AML-193 (cell line): Measurements from ENCODE around the gene FHL2.
"Not testable (repeated sequence)": the region's sequence is repeated elsewhere in the genome, so short reads cannot be mapped to it uniquely, and the experiment has no call there.

Experiments used
- DNase-seq, 2 experiments: peaks; one replicate each; lab custom pipeline; 2025; lab: John Stamatoyannopoulos, UW

The FHL2 gene

GRCh38 chr2:105398336-105399206 is at the start of gene FHL2:
Gene FHL2, minus strand, starts transcription at chr2:105399051. Its CDS starts 12,535 bp downstream, at chr2:105386516.
- no peak for DNase-seq

- no peak for DNase-seq
Observed at GRCh38 chr2:105447476-105447875, 48.6 kb upstream of the FHL2 start.

- no peak for DNase-seq
Observed at GRCh38 chr2:105446501-105446900, 47.6 kb upstream of the FHL2 start.

GRCh38 chr2:105445976-105446375 is 47.1 kb upstream of the FHL2 start:
- DNase-seq, result no peak

- no peak for DNase-seq
Observed at GRCh38 chr2:105445498-105445897, 46.6 kb upstream of the FHL2 start.

GRCh38 chr2:105443617-105444598 is 45.1 kb upstream of the FHL2 start:
- no peak for DNase-seq

- DNase-seq, result no peak
Observed at GRCh38 chr2:105442721-105443120, 43.9 kb upstream of the FHL2 start.

GRCh38 chr2:105442056-105442455 is 43.2 kb upstream of the FHL2 start:
- no peak for DNase-seq

- DNase-seq, result no peak
Observed at GRCh38 chr2:105439141-105439540, 40.3 kb upstream of the FHL2 start.

GRCh38 chr2:105438104-105438929 is 39.5 kb upstream of the FHL2 start:
- DNase-seq, result no peak

- no peak for DNase-seq
Observed at GRCh38 chr2:105437708-105438103, 38.9 kb upstream of the FHL2 start.

GRCh38 chr2:105432749-105433148 is 33.9 kb upstream of the FHL2 start:
- no peak for DNase-seq

GRCh38 chr2:105432044-105432399 is 33.2 kb upstream of the FHL2 start:
- DNase-seq, result no peak

GRCh38 chr2:105431367-105432043 is 32.7 kb upstream of the FHL2 start:
- no peak for DNase-seq

GRCh38 chr2:105428387-105429018 is 29.7 kb upstream of the FHL2 start:
- DNase-seq, result no peak

GRCh38 chr2:105427485-105427884 is 28.6 kb upstream of the FHL2 start:
- DNase-seq, result no peak

GRCh38 chr2:105426626-105427292 is 27.9 kb upstream of the FHL2 start:
- DNase-seq, result no peak

- DNase-seq, result no peak
Observed at GRCh38 chr2:105425936-105426625, 27.2 kb upstream of the FHL2 start.

GRCh38 chr2:105424836-105425235 is 26.0 kb upstream of the FHL2 start:
- DNase-seq, result not testable (repeated sequence)

- no peak for DNase-seq
Observed at GRCh38 chr2:105422801-105423200, 23.9 kb upstream of the FHL2 start.
